Caco-2 (cell line): ENCODE data around the gene NRIP1. TPM values are rescaled to one million over a fixed set of nuclear protein-coding genes. Genes with fewer than 3 reads are reported as not detected.

Experiments
- BruUV-seq: library from RNA; stranded (reverse); fragments of 400-500 nt; replicated peaks from 2 replicates; lab custom pipeline; 2021; lab: Mats Ljungman, UMichigan
- CTCF ChIA-PET: fragments of 300-600 bp; sonication (Branson Sonifier 250); formaldehyde crosslinking; loops from one replicate; lab custom pipeline; 2022; ENCODE audit warnings: antibody characterized with exemption; lab: Charles Lee
- POLR2A ChIA-PET: fragments of 300-600 bp; sonication (Branson Sonifier 250); formaldehyde crosslinking; loops from one replicate; lab custom pipeline; 2022; ENCODE audit warnings: antibody characterized with exemption; lab: Charles Lee
- DNase-seq, 2 experiments: peaks; one replicate each; pipeline versions ENCODE4 v3.0.0 to v3.0.0-alpha.2; 2020 to 2022
- H3K27me3 ChIP-seq: replicated peaks from 2 replicates; pipeline ENCODE4 v1.6.0; 2011; ENCODE audit warnings: low read length; ENCODE audit not compliant: control insufficient read depth, insufficient read depth
- H3K36me3 ChIP-seq: 2 replicates; pipeline ENCODE4 v1.5.1; 2011; ENCODE audit warnings: low read length; ENCODE audit not compliant: control insufficient read depth, insufficient read depth
- H3K4me1 ChIP-seq: fragments of 250-450 bp; sonication (Bioruptor Pico); 2 replicates; pipeline ENCODE4 v1.5.1; 2020; ENCODE audit warnings: mild to moderate bottlenecking
- H3K4me3 ChIP-seq: 2 replicates; pipeline ENCODE4 v1.5.1; 2011; ENCODE audit warnings: low read depth, mild to moderate bottlenecking, control low read depth, low read length
- H3K9me3 ChIP-seq: fragments of 250-450 bp; sonication (Bioruptor Pico); 2 replicates; pipeline ENCODE4 v1.5.1; 2020; ENCODE audit warnings: mild to moderate bottlenecking, moderate library complexity
- H3K27ac Mint-ChIP-seq: one replicate; pipeline ENCODE4 v1.8.0; 2022; ENCODE audit warnings: mixed read lengths; ENCODE audit not compliant: unreplicated experiment
- H3K27me3 Mint-ChIP-seq: one replicate; pipeline ENCODE4 v1.8.0; 2022; ENCODE audit warnings: mixed read lengths; ENCODE audit not compliant: insufficient read depth, unreplicated experiment
- H3K36me3 Mint-ChIP-seq: one replicate; pipeline ENCODE4 v1.8.0; 2022; ENCODE audit warnings: mild to moderate bottlenecking, mixed read lengths; ENCODE audit not compliant: insufficient read depth, unreplicated experiment
- H3K4me1 Mint-ChIP-seq: one replicate; pipeline ENCODE4 v1.8.0; 2022; ENCODE audit warnings: low read depth, mixed read lengths; ENCODE audit not compliant: unreplicated experiment
- H3K4me3 Mint-ChIP-seq: one replicate; pipeline ENCODE4 v1.8.0; 2022; ENCODE audit warnings: mild to moderate bottlenecking, moderate library complexity, mixed read lengths; ENCODE audit not compliant: unreplicated experiment
- H3K9me3 Mint-ChIP-seq: one replicate; pipeline ENCODE4 v1.8.0; 2022; ENCODE audit warnings: mixed read lengths; ENCODE audit not compliant: unreplicated experiment
- intact Hi-C: fragments of 100-400 bp; cut with micrococcal nuclease; formaldehyde crosslinking; loops from one replicate; pipeline ENCODE4 v1.10.0; 2022; ENCODE audit not compliant: unreplicated experiment
- total RNA-seq: library from RNA; stranded (reverse); gene quantifications from 2 replicates; pipeline ENCODE4 v1.2.3, GENCODE V29; 2022
- TF ChIP-seq, protein P1 (sequence below), 2 experiments: fragments of 200-600 bp in 1 of 2; IDR thresholded peaks; 1 replicate in 1 of 2; 2 replicates in 1 of 2; pipeline versions ENCODE4 v1.5.1 to v1.8.0; 2011 to 2022; ENCODE audit warnings: antibody characterized with exemption in 1 of 2, control low read depth in 1 of 2, inconsistent platforms in 1 of 2, low read depth in 1 of 2, low read length in 1 of 2, mild to moderate bottlenecking in 1 of 2, moderate library complexity in 1 of 2; ENCODE audit not compliant: insufficient read depth in 1 of 2, severe bottlenecking in 1 of 2, unreplicated experiment in 1 of 2

NRIP1 gene
- total RNA-seq, 1 experiment from 2014 or later: 28.6 TPM

GRCh38 chr21:15042531-15042930 is 22.3 kb downstream of the NRIP1 start:
- BruUV-seq: no TSS peak
- Histone ChIP-seq H3K27me3 (no peaks in the 10 kb centered on the region), H3K9me3 (no peaks in the 10 kb centered on the region), H3K36me3 (no peaks in the 10 kb centered on the region), H3K4me3 (no peak overlapping the region), H3K4me1 (peaks cover 12% of the 10 kb centered on the region; the same call in 1 of the 2 replicates)
- ChIA-PET POLR2A (no interaction called here), CTCF (no interaction called here)
- TF ChIP-seq, protein P1, sequence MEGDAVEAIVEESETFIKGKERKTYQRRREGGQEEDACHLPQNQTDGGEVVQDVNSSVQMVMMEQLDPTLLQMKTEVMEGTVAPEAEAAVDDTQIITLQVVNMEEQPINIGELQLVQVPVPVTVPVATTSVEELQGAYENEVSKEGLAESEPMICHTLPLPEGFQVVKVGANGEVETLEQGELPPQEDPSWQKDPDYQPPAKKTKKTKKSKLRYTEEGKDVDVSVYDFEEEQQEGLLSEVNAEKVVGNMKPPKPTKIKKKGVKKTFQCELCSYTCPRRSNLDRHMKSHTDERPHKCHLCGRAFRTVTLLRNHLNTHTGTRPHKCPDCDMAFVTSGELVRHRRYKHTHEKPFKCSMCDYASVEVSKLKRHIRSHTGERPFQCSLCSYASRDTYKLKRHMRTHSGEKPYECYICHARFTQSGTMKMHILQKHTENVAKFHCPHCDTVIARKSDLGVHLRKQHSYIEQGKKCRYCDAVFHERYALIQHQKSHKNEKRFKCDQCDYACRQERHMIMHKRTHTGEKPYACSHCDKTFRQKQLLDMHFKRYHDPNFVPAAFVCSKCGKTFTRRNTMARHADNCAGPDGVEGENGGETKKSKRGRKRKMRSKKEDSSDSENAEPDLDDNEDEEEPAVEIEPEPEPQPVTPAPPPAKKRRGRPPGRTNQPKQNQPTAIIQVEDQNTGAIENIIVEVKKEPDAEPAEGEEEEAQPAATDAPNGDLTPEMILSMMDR (IDR thresholded peaks at IDR 0.05; ENCODE audit: insufficient read depth in 1 of 2, low read depth in 1 of 2, low read length in 1 of 2, severe bottlenecking in 1 of 2, unreplicated experiment in 1 of 2): no peak
- DNase-seq: no peak
- H3K27ac Mint-ChIP-seq: no peak overlapping the region
- H3K9me3 Mint-ChIP-seq: no peaks in the 10 kb centered on the region
- H3K27me3 Mint-ChIP-seq: no peaks in the 10 kb centered on the region
- no peak overlapping the region for H3K4me3 Mint-ChIP-seq
- peaks cover 2% of the 10 kb centered on the region for H3K4me1 Mint-ChIP-seq
- intact Hi-C loops: no loop called here
- no peaks in the 10 kb centered on the region for H3K36me3 Mint-ChIP-seq

DNA sequence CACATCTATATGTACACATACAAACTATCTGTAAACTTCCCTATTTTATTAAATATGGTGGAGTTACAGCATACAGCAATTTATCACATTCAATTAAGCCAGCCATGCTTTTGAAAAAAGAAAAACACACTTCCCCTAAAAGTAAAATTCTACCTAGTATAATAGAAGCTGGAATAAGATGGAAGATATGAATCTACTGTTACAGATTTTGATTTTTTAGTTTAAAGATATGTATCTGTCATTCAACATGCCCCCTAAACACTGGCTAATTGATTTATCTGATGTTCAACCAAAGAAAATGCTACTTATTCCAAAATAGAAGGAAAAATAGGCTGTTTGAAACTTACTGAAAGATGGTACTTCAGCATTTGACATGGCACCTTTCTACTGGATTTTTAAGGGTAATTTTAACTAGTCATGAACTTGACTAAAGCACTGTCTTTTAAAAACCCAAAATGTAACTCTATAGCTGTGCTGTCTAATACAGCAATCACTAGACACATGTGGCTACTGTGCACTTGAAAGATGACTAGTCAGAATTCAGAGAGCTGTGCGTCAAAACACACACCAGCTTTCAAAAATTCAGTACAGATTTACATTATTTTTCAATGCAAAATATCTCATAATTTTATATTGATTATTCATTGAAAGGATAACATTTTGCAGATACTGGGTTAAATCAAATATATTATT is 25.0 kb downstream of the NRIP1 start:
- Mint-ChIP-seq H3K27me3 (no peaks in the 10 kb centered on the region), H3K4me3 (no peak overlapping the region), H3K4me1 (peaks cover 6% of the 10 kb centered on the region), H3K27ac (no peak overlapping the region), H3K9me3 (no peaks in the 10 kb centered on the region), H3K36me3 (no peaks in the 10 kb centered on the region)
- no peak for DNase-seq
- Histone ChIP-seq H3K36me3 (no peaks in the 10 kb centered on the region), H3K27me3 (no peaks in the 10 kb centered on the region), H3K4me1 (peaks cover 19% of the 10 kb centered on the region), H3K9me3 (no peaks in the 10 kb centered on the region), H3K4me3 (no peak overlapping the region)
- intact Hi-C loops: no loop called here
- TF ChIP-seq, protein P1 (IDR thresholded peaks at IDR 0.05; ENCODE audit: insufficient read depth in 1 of 2, low read depth in 1 of 2, low read length in 1 of 2, severe bottlenecking in 1 of 2, unreplicated experiment in 1 of 2): no peak
- no TSS peak for BruUV-seq
- POLR2A ChIA-PET: no interaction called here
- CTCF ChIA-PET: no interaction called here

GRCh38 chr21:15037900-15038293 is 26.9 kb downstream of the NRIP1 start:
- H3K9me3 ChIP-seq: no peaks in the 10 kb centered on the region
- no peaks in the 10 kb centered on the region for H3K27me3 Mint-ChIP-seq
- no peak overlapping the region for H3K4me3 ChIP-seq
- H3K4me3 Mint-ChIP-seq: no peak overlapping the region
- DNase-seq: no peak
- ChIA-PET CTCF (no interaction called here), POLR2A (no interaction called here)
- H3K4me1 Mint-ChIP-seq: peaks cover 6% of the 10 kb centered on the region
- no peak overlapping the region for H3K27ac Mint-ChIP-seq
- intact Hi-C loops: no loop called here
- TF ChIP-seq, protein P1 (IDR thresholded peaks at IDR 0.05; ENCODE audit: insufficient read depth in 1 of 2, low read depth in 1 of 2, low read length in 1 of 2, severe bottlenecking in 1 of 2, unreplicated experiment in 1 of 2): no peak
- H3K9me3 Mint-ChIP-seq: no peaks in the 10 kb centered on the region
- no peaks in the 10 kb centered on the region for H3K36me3 Mint-ChIP-seq
- no peaks in the 10 kb centered on the region for H3K36me3 ChIP-seq
- no peaks in the 10 kb centered on the region for H3K27me3 ChIP-seq
- BruUV-seq: no TSS peak
- peaks cover 19% of the 10 kb centered on the region for H3K4me1 ChIP-seq
